ENCODE data around the gene KDM6B. TPM values are rescaled to one million over a fixed set of nuclear protein-coding genes. Genes with fewer than 3 reads are reported as not detected.

KDM6B gene
- total and polyA plus RNA-seq, 4 donors, result 2.5 to 11.5 (median 3.3) TPM

DNA sequence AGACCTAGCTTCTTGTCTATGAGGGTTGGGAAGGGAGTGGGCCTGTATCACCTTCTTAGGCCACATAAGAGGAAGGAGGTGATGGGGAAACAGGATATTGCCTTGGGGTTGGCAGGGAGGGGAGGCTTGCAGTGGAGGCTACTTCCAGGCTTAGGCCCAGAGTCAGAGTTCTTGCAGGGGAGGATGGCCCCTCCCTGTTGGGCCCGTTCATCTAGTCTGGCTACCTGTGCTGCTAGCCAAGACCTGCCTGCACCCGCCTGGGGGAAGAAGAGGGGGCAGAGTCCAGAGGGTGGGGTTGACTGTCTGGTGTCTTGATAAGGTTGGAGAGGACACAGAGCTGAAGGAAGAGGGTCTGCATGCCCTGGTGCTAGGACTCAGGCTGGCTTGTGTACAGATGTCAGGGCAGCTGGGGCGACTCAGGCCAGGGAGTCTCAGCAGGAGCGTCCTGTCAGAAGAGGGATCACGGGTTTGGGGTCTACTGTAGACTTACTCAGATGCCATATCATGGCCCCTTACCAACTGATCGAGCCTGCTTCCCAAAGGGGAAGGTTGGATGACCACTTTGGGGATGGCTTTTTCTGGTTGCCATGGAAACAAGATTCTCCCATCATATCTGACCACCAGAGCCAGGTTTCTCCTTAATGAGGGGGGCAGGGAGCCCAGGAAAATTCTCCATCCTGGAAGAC is 5.3 kb downstream of the KDM6B start:
- no peak for DNase-seq (ENCODE audit: low spot score)
- H3K27ac ChIP-seq (ENCODE audit: low read depth in 1 of 2, low read length in 2 of 2), result peak overlapping the region; percentile 77 to 99
- no peaks in the 10 kb centered on the region for H3K27me3 ChIP-seq (ENCODE audit: control insufficient read depth in 4 of 4, insufficient read depth in 4 of 4, low read length in 3 of 4)
- 64% methylated on average over 6 of the region's 6 CpGs for WGBS
- H3K4me3 ChIP-seq (ENCODE audit: low read depth in 1 of 3, low read length in 3 of 3), result no peak overlapping the region
- no peaks in the 10 kb centered on the region for H3K9me3 ChIP-seq (ENCODE audit: control insufficient read depth in 4 of 4, low read length in 3 of 4)
- TF ChIP-seq FOXA1 (IDR thresholded peaks at IDR 0.05) (no peak), TAF1 (conservative IDR thresholded peaks at IDR 0.05) (no peak), EGR1 (IDR thresholded peaks at IDR 0.05; ENCODE audit: low read depth in 2 of 2) (no peak), SP1 (IDR thresholded peaks at IDR 0.05) (no peak), HNF4G (IDR thresholded peaks at IDR 0.05) (no peak), HNF4A (conservative IDR thresholded peaks at IDR 0.05) (no peak), JUND (IDR thresholded peaks at IDR 0.05) (no peak), RAD21 (IDR thresholded peaks at IDR 0.05) (no peak), GABPA (IDR thresholded peaks at IDR 0.05 in 1 of 2, conservative IDR thresholded peaks at IDR 0.05 in 1 of 2) (no peak), FOXA2 (IDR thresholded peaks at IDR 0.05) (no peak), YY1 (IDR thresholded peaks at IDR 0.05) (no peak), RXRA (IDR thresholded peaks at IDR 0.05) (no peak), NR2F2 (IDR thresholded peaks at IDR 0.05) (no peak)
- TF ChIP-seq, protein P1, sequence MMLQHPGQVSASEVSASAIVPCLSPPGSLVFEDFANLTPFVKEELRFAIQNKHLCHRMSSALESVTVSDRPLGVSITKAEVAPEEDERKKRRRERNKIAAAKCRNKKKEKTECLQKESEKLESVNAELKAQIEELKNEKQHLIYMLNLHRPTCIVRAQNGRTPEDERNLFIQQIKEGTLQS (IDR thresholded peaks at IDR 0.05), result no peak
- TF ChIP-seq, protein P2, sequence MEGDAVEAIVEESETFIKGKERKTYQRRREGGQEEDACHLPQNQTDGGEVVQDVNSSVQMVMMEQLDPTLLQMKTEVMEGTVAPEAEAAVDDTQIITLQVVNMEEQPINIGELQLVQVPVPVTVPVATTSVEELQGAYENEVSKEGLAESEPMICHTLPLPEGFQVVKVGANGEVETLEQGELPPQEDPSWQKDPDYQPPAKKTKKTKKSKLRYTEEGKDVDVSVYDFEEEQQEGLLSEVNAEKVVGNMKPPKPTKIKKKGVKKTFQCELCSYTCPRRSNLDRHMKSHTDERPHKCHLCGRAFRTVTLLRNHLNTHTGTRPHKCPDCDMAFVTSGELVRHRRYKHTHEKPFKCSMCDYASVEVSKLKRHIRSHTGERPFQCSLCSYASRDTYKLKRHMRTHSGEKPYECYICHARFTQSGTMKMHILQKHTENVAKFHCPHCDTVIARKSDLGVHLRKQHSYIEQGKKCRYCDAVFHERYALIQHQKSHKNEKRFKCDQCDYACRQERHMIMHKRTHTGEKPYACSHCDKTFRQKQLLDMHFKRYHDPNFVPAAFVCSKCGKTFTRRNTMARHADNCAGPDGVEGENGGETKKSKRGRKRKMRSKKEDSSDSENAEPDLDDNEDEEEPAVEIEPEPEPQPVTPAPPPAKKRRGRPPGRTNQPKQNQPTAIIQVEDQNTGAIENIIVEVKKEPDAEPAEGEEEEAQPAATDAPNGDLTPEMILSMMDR (IDR thresholded peaks at IDR 0.05; ENCODE audit: low read depth, low read length, missing input control), result no peak
- TF ChIP-seq, protein P3, sequence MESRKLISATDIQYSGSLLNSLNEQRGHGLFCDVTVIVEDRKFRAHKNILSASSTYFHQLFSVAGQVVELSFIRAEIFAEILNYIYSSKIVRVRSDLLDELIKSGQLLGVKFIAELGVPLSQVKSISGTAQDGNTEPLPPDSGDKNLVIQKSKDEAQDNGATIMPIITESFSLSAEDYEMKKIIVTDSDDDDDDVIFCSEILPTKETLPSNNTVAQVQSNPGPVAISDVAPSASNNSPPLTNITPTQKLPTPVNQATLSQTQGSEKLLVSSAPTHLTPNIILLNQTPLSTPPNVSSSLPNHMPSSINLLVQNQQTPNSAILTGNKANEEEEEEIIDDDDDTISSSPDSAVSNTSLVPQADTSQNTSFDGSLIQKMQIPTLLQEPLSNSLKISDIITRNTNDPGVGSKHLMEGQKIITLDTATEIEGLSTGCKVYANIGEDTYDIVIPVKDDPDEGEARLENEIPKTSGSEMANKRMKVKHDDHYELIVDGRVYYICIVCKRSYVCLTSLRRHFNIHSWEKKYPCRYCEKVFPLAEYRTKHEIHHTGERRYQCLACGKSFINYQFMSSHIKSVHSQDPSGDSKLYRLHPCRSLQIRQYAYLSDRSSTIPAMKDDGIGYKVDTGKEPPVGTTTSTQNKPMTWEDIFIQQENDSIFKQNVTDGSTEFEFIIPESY (IDR thresholded peaks at IDR 0.05), result no peak
- TF ChIP-seq, protein P4, sequence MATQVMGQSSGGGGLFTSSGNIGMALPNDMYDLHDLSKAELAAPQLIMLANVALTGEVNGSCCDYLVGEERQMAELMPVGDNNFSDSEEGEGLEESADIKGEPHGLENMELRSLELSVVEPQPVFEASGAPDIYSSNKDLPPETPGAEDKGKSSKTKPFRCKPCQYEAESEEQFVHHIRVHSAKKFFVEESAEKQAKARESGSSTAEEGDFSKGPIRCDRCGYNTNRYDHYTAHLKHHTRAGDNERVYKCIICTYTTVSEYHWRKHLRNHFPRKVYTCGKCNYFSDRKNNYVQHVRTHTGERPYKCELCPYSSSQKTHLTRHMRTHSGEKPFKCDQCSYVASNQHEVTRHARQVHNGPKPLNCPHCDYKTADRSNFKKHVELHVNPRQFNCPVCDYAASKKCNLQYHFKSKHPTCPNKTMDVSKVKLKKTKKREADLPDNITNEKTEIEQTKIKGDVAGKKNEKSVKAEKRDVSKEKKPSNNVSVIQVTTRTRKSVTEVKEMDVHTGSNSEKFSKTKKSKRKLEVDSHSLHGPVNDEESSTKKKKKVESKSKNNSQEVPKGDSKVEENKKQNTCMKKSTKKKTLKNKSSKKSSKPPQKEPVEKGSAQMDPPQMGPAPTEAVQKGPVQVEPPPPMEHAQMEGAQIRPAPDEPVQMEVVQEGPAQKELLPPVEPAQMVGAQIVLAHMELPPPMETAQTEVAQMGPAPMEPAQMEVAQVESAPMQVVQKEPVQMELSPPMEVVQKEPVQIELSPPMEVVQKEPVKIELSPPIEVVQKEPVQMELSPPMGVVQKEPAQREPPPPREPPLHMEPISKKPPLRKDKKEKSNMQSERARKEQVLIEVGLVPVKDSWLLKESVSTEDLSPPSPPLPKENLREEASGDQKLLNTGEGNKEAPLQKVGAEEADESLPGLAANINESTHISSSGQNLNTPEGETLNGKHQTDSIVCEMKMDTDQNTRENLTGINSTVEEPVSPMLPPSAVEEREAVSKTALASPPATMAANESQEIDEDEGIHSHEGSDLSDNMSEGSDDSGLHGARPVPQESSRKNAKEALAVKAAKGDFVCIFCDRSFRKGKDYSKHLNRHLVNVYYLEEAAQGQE (IDR thresholded peaks at IDR 0.05), result no peak
- TF ChIP-seq, protein P5, sequence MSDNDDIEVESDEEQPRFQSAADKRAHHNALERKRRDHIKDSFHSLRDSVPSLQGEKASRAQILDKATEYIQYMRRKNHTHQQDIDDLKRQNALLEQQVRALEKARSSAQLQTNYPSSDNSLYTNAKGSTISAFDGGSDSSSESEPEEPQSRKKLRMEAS (IDR thresholded peaks at IDR 0.05), result no peak
- no peaks in the 10 kb centered on the region for H3K36me3 ChIP-seq (ENCODE audit: control insufficient read depth in 4 of 4, insufficient read depth in 3 of 4, low read depth in 1 of 4, low read length in 3 of 4)
- H3K9ac ChIP-seq (ENCODE audit: low read depth in 1 of 2, low read length in 2 of 2), result peak overlapping the region in 1 of 2 donors; percentile 37
- H3K4me1 ChIP-seq (ENCODE audit: control insufficient read depth in 4 of 4, insufficient read depth in 4 of 4, low read length in 3 of 4), result peaks cover 3 to 63% (median 42%) of the 10 kb centered on the region in 4 donors

All from liver (tissue), 9 donors.